ENCODE results near the gene TGFBR2.

The TGFBR2 gene

GRCh38 chr3:30640851-30641250 lies 34.5 kb downstream of the TGFBR2 start:
- TF ChIP-seq YY1 (IDR thresholded peaks at IDR 0.05; ENCODE audit: low read depth), result no peak
- no peak for TF ChIP-seq MAX (IDR thresholded peaks at IDR 0.05)
- TF ChIP-seq TEAD4 (IDR thresholded peaks at IDR 0.05), result no peak
- no peak for TF ChIP-seq CEBPB (IDR thresholded peaks at IDR 0.05)
- TF ChIP-seq FOXM1 (IDR thresholded peaks at IDR 0.05; ENCODE audit: borderline replicate concordance, low read depth), result no peak
- TF ChIP-seq NFIC (IDR thresholded peaks at IDR 0.05), result no peak
- no peak for TF ChIP-seq TCF12 (IDR thresholded peaks at IDR 0.05; ENCODE audit: low read depth)
- no peak for TF ChIP-seq ZBTB7A (IDR thresholded peaks at IDR 0.05; ENCODE audit: low read depth)
- no peak for TF ChIP-seq CREB1 (IDR thresholded peaks at IDR 0.05; ENCODE audit: low read depth)
- TF ChIP-seq REST (IDR thresholded peaks at IDR 0.05; ENCODE audit: low read depth), result no peak
- TF ChIP-seq USF1 (IDR thresholded peaks at IDR 0.05), result no peak
- no peak for TF ChIP-seq EP300 (IDR thresholded peaks at IDR 0.05; ENCODE audit: borderline replicate concordance)
- TF ChIP-seq RAD21 (IDR thresholded peaks at IDR 0.05; ENCODE audit: low read depth), result no peak
- no peak for TF ChIP-seq EGR1 (IDR thresholded peaks at IDR 0.05)
- no peak for TF ChIP-seq TAF1 (IDR thresholded peaks at IDR 0.05; ENCODE audit: low read depth)

GRCh38 chr3:30641416-30642251 lies 35.2 kb downstream of the TGFBR2 start:
- TF ChIP-seq CREB1 (IDR thresholded peaks at IDR 0.05; ENCODE audit: low read depth) (no peak), EP300 (IDR thresholded peaks at IDR 0.05; ENCODE audit: borderline replicate concordance) (no peak), ZBTB7A (IDR thresholded peaks at IDR 0.05; ENCODE audit: low read depth) (no peak), USF1 (IDR thresholded peaks at IDR 0.05) (no peak), TEAD4 (IDR thresholded peaks at IDR 0.05) (no peak), FOXM1 (IDR thresholded peaks at IDR 0.05; ENCODE audit: borderline replicate concordance, low read depth) (no peak), RAD21 (IDR thresholded peaks at IDR 0.05; ENCODE audit: low read depth) (no peak), TAF1 (IDR thresholded peaks at IDR 0.05; ENCODE audit: low read depth) (no peak), EGR1 (IDR thresholded peaks at IDR 0.05) (no peak), REST (IDR thresholded peaks at IDR 0.05; ENCODE audit: low read depth) (no peak), TCF12 (IDR thresholded peaks at IDR 0.05; ENCODE audit: low read depth) (no peak), MAX (IDR thresholded peaks at IDR 0.05) (no peak), NFIC (IDR thresholded peaks at IDR 0.05) (no peak), YY1 (IDR thresholded peaks at IDR 0.05; ENCODE audit: low read depth) (no peak), CEBPB (IDR thresholded peaks at IDR 0.05) (no peak)

- TF ChIP-seq TAF1 (IDR thresholded peaks at IDR 0.05; ENCODE audit: low read depth) (no peak), EGR1 (IDR thresholded peaks at IDR 0.05) (no peak), TEAD4 (IDR thresholded peaks at IDR 0.05) (no peak), CREB1 (IDR thresholded peaks at IDR 0.05; ENCODE audit: low read depth) (no peak), YY1 (IDR thresholded peaks at IDR 0.05; ENCODE audit: low read depth) (no peak), NFIC (IDR thresholded peaks at IDR 0.05) (no peak), CEBPB (IDR thresholded peaks at IDR 0.05) (no peak), MAX (IDR thresholded peaks at IDR 0.05) (no peak), ZBTB7A (IDR thresholded peaks at IDR 0.05; ENCODE audit: low read depth) (no peak), REST (IDR thresholded peaks at IDR 0.05; ENCODE audit: low read depth) (no peak), RAD21 (IDR thresholded peaks at IDR 0.05; ENCODE audit: low read depth) (no peak), TCF12 (IDR thresholded peaks at IDR 0.05; ENCODE audit: low read depth) (no peak), EP300 (IDR thresholded peaks at IDR 0.05; ENCODE audit: borderline replicate concordance) (no peak), USF1 (IDR thresholded peaks at IDR 0.05) (no peak), FOXM1 (IDR thresholded peaks at IDR 0.05; ENCODE audit: borderline replicate concordance, low read depth) (no peak)
Measured at GRCh38 chr3:30642849-30643361, 36.5 kb downstream of the TGFBR2 start.
